CD4-positive, alpha-beta T cell treated with Interleukin-6 for 4 hours (primary cell): ENCODE results near the gene MAGEB16.

ENCODE experiments used
- DNase-seq: peaks from one replicate; pipeline ENCODE4 v3.0.0-alpha.2; 2020; ENCODE audit warnings: mixed read lengths

Gene MAGEB16

GRCh38 chrX:35798042-35798441, at the start of gene MAGEB16:
MAGEB16 (plus strand) TSS chrX:35798342; CDS start chrX:35802197, 3,855 bp downstream.
- no peak for DNase-seq

GRCh38 chrX:35773958-35774564, 24.1 kb upstream of the MAGEB16 start:
- no peak for DNase-seq

GRCh38 chrX:35785075-35785474, 13.1 kb upstream of the MAGEB16 start:
- no peak for DNase-seq

GRCh38 chrX:35786271-35786670, 11.9 kb upstream of the MAGEB16 start:
- no peak for DNase-seq

GRCh38 chrX:35787867-35788266, 10.3 kb upstream of the MAGEB16 start:
- DNase-seq: no peak

- no peak for DNase-seq
Observed at GRCh38 chrX:35800474-35800873, 2.3 kb downstream of the MAGEB16 start.

GRCh38 chrX:35809781-35810180, 11.6 kb downstream of the MAGEB16 start:
- DNase-seq: no peak

- DNase-seq: no peak
Observed at GRCh38 chrX:35819241-35819640, 21.1 kb downstream of the MAGEB16 start.

GRCh38 chrX:35826503-35826902, 28.4 kb downstream of the MAGEB16 start:
- no peak for DNase-seq

GRCh38 chrX:35829501-35829900, 31.4 kb downstream of the MAGEB16 start:
- no peak for DNase-seq

- DNase-seq: no peak
Observed at GRCh38 chrX:35841872-35842271, 43.7 kb downstream of the MAGEB16 start.

GRCh38 chrX:35842674-35843073, 44.5 kb downstream of the MAGEB16 start:
- no peak for DNase-seq

GRCh38 chrX:35847736-35848135, 49.6 kb downstream of the MAGEB16 start:
- DNase-seq: no peak
